SU-DHL-6 (cell line): ENCODE data around the gene PHF21B.

Experiments
- H2AFZ ChIP-seq: fragments of 200-600 bp; sonication (generic); 2 replicates; pipeline ENCODE4 v1.6.1; 2014; ENCODE audit warnings: low read depth, mild to moderate bottlenecking, moderate library complexity, mixed read lengths, antibody characterized with exemption, low read length; ENCODE audit not compliant: severe bottlenecking
- H3F3A ChIP-seq: fragments of 200-600 bp; shearing (Covaris generic); 2 replicates; pipeline ENCODE4 v1.6.0; 2016; ENCODE audit warnings: antibody characterized with exemption, mild to moderate bottlenecking; ENCODE audit not compliant: insufficient read depth
- H3K27ac ChIP-seq: fragments of 200-600 bp; sonication (generic); 2 replicates; pipeline ENCODE4 v1.5.1; 2016; ENCODE audit warnings: low read depth, mild to moderate bottlenecking, low read length, moderate library complexity, mixed read lengths
- H3K27me3 ChIP-seq: fragments of 200-600 bp; sonication (generic), shearing (Covaris generic); 2 replicates; pipeline ENCODE4 v1.6.0; 2014; ENCODE audit warnings: mild to moderate bottlenecking, low read length
- H3K36me3 ChIP-seq: fragments of 200-600 bp; sonication (generic); 2 replicates; pipeline ENCODE4 v1.6.1; 2014; ENCODE audit warnings: mild to moderate bottlenecking, low read length, mixed read lengths
- H3K4me2 ChIP-seq: fragments of 300-600, 200-600 bp; shearing (Covaris generic), sonication (generic); 2 replicates; pipeline ENCODE4 v1.6.0; 2014; ENCODE audit warnings: low read length, low read depth, mild to moderate bottlenecking; ENCODE audit not compliant: poor library complexity, severe bottlenecking
- H3K4me3 ChIP-seq: fragments of 200-600 bp; sonication (generic); 2 replicates; pipeline ENCODE4 v1.5.1; 2014; ENCODE audit warnings: antibody characterized with exemption, low read length, mild to moderate bottlenecking, mixed read lengths; ENCODE audit not compliant: insufficient read depth, poor library complexity, severe bottlenecking
- H3K79me2 ChIP-seq: fragments of 200-600 bp; sonication (generic); 2 replicates; pipeline ENCODE4 v1.6.1; 2014; ENCODE audit warnings: mild to moderate bottlenecking, low read length, moderate library complexity; ENCODE audit not compliant: insufficient read depth
- H3K9ac ChIP-seq: fragments of 200-600 bp; sonication (generic); 2 replicates; pipeline ENCODE4 v1.7.0; 2014; ENCODE audit warnings: mild to moderate bottlenecking, low read length
- H3K9me2 ChIP-seq: fragments of 200-600 bp; sonication (generic); replicated peaks from 2 replicates; pipeline ENCODE4 v1.6.1; 2014; ENCODE audit warnings: low read length; ENCODE audit not compliant: insufficient read depth
- H3K9me3 ChIP-seq: fragments of 200-600 bp; sonication (generic); 2 replicates; pipeline ENCODE4 v1.6.1; 2014; ENCODE audit warnings: low read length, mixed read lengths; ENCODE audit not compliant: insufficient read depth
- H4K20me1 ChIP-seq: fragments of 200-600 bp; sonication (generic); 2 replicates; pipeline ENCODE4 v1.6.1; 2014; ENCODE audit warnings: low read depth, mild to moderate bottlenecking, antibody characterized with exemption, low read length, moderate library complexity, mixed read lengths
- CTCF ChIP-seq: fragments of 200-600 bp; sonication (generic); IDR thresholded peaks from one replicate; pipeline ENCODE4 v1.5.1; 2017; ENCODE audit warnings: antibody characterized with exemption, mild to moderate bottlenecking, low read length, moderate library complexity; ENCODE audit not compliant: insufficient read depth, poor library complexity, severe bottlenecking
- EZH2phosphoT487 ChIP-seq: fragments of 200-600 bp; sonication (generic), shearing (Covaris generic); conservative IDR thresholded peaks from 2 replicates; pipeline ENCODE4 v1.6.1; 2018; ENCODE audit warnings: mild to moderate bottlenecking, antibody characterized with exemption, low read length, moderate library complexity, mixed read lengths

Gene PHF21B

DNA sequence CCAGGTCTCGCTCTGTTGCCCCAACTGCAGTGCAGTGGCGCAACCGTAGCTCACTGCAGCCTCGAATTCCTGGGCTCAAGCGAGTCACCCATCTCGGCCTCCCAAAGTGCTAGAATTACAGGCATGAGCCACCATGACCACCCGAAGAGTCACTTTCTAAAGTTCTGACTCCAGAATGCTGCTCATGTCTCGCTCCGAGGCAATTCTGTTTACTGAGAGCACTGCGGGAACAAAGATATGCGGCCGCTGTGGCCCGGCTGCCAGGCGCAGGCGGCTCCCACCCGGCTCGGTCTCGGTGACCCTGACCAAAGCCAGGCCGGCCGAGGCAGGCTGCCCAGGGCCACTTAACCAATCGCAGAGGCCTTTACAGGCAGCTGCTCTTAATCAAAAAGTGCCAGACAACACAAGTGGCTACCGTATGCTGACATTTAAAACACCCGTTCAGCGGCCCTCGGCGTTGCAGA lies 78.7 kb downstream of the PHF21B start:
- Histone ChIP-seq H3F3A (no peaks in the 10 kb centered on the region), H3K9ac (no peak overlapping the region), H3K79me2 (no peaks in the 10 kb centered on the region), H2AFZ (no peak overlapping the region), H3K36me3 (no peaks in the 10 kb centered on the region), H3K9me2 (no peaks in the 10 kb centered on the region), H3K4me2 (no peak overlapping the region), H4K20me1 (no peaks in the 10 kb centered on the region), H3K27ac (no peak overlapping the region), H3K4me3 (no peak overlapping the region), H3K9me3 (no peaks in the 10 kb centered on the region), H3K27me3 (no peaks in the 10 kb centered on the region)
- no peak for TF ChIP-seq EZH2phosphoT487
- TF ChIP-seq CTCF, result no peak

DNA sequence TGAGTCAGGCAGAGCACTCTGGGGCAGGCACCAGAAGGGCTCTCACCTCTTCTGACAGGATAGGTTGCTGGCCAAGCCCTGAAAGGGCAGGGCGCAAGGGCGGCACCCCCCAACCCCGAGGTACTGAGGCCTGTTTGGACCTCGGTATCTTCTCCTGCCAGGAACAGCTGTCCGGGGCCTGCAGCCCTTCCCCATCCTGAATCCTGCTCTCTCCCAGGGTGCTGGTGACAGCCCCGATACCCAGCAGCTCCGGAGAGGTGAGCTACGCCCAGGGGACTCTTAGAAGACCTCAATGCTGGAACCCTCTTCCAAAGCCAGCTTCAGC lies 79.1 kb downstream of the PHF21B start:
- no peaks in the 10 kb centered on the region for H3K79me2 ChIP-seq
- no peaks in the 10 kb centered on the region for H3K27me3 ChIP-seq
- H2AFZ ChIP-seq, result no peak overlapping the region
- no peak overlapping the region for H3K4me2 ChIP-seq
- H3K9me2 ChIP-seq, result no peaks in the 10 kb centered on the region
- no peak overlapping the region for H3K9ac ChIP-seq
- no peaks in the 10 kb centered on the region for H3K36me3 ChIP-seq
- H3K9me3 ChIP-seq, result no peaks in the 10 kb centered on the region
- TF ChIP-seq EZH2phosphoT487 (no peak), CTCF (no peak)
- no peak overlapping the region for H3K4me3 ChIP-seq
- no peaks in the 10 kb centered on the region for H4K20me1 ChIP-seq
- no peaks in the 10 kb centered on the region for H3F3A ChIP-seq
- no peak overlapping the region for H3K27ac ChIP-seq

DNA sequence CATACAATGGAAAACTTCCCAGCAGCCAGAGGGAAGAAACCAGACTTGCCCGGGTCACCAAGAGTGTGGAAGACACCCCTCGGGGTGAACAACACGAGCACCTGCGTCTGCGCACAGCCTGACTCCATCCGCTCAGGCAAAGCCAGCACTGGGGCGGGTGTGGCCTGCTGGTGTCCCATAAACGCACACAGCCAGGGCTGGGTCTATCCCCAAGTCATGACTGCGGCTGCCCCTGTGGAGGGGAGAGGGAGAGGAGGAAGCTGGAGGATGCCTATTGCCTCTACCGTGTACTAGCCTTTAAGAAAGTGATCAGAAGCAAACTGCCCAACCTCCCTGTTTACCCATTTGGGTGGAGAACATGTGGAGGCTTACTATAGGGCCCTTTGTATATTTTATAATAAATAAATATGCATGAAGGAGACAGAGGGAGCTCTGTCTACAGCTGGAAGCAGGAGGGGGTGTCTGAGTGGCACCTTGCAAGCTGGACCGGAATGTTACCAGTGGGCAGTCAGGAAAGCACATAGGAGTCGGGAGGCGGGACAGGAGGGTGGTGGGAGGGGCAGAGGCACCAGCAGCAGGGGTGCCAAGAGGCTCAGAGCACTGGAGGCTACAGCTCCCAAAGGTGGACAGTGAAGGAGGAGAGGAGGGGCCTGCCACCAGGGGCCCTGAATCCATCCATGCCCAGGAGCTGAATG lies 79.6 kb downstream of the PHF21B start:
- Histone ChIP-seq H3F3A (no peaks in the 10 kb centered on the region), H3K9me3 (no peaks in the 10 kb centered on the region), H3K4me2 (no peak overlapping the region), H3K36me3 (no peaks in the 10 kb centered on the region), H3K79me2 (no peaks in the 10 kb centered on the region), H4K20me1 (no peaks in the 10 kb centered on the region), H3K9ac (no peak overlapping the region), H3K27me3 (no peaks in the 10 kb centered on the region), H3K27ac (no peak overlapping the region), H3K9me2 (no peaks in the 10 kb centered on the region), H3K4me3 (no peak overlapping the region), H2AFZ (no peak overlapping the region)
- no peak for TF ChIP-seq CTCF
- no peak for TF ChIP-seq EZH2phosphoT487
